D341Med (cell line): ENCODE measurements around the gene CALML6.

ENCODE experiments used
- DNase-seq: peaks from one replicate; pipeline ENCODE4 v3.0.0; 2012; ENCODE audit warnings: low spot score

CALML6 gene

DNA sequence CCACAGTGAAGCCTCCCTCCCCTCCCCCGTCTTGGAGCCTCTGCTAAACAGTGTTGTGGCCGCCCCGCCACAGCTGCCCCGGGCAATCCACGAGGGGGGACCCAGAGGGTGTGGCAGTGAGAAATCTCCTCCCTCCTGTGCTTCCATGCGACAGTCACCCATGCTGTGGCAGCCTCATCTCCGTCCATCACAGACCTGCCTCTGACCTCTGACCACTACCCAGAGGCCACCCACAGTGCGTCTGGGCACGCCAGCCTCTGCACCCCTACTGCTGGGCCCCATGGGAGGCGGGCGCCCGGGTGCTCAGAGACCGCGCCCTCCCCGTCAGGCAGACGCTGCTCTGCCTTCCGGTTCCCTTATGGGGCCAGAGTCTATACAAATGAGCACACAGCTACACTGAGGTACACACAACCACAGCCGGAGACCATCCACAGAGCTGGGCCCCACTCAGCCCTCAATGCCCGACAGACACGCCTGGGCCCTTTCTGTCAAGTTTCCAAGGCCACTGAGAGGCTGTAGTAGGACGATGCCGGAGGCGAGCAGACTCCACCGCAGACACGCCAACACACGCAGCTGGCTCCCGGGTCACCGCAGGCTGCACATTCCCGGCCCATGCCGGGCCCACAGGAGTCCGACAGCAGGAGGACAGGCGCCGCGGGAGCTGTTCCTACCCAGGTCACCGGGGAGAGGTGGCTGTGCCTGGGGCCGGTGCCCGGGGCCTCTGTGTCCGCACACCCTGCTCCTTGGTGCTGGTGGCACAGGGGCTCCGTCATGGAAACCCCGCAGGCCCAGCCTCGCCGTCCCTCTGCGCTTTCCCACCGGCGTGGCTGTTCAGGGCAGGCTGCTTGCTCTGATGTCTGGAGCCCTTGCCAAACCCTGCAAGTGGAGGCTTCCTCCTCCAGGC lies 27.9 kb downstream of the CALML6 start:
- DNase-seq, result no peak

DNA sequence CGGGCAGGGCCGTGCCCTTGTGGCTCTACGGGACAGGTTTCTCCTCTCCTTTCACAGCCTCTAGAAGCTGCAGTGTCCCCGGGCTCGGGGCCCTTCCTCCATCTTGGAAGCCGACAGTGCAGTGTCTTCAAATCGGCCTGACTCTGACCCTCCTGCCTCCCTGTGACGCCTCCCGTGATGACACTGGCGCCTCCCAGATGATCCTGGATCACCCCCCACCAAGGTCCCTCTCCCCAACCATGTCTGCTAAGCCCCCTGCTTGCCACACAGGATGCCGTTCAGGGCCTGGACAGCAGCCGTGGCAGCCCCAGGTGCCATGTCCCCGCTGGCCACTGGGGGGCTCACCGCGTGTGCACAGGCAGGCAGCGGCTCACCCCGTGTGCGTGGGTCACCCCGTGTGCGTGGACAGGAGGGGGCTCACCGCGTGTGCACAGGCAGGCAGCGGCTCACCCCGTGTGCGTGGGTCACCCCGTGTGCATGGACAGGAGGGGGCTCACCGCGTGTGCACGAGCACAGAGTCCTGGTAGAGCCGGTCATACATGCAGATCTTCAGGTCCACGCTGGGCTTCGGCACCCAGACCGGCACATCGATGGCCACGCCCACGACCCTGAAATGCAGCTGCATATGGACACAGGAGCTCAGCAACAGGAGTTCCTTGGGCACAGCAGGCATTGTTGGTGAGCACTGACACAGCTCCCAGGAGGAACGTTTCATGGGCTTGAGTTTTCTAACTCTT lies 28.9 kb downstream of the CALML6 start:
- peak; percentile 85 for DNase-seq

DNA sequence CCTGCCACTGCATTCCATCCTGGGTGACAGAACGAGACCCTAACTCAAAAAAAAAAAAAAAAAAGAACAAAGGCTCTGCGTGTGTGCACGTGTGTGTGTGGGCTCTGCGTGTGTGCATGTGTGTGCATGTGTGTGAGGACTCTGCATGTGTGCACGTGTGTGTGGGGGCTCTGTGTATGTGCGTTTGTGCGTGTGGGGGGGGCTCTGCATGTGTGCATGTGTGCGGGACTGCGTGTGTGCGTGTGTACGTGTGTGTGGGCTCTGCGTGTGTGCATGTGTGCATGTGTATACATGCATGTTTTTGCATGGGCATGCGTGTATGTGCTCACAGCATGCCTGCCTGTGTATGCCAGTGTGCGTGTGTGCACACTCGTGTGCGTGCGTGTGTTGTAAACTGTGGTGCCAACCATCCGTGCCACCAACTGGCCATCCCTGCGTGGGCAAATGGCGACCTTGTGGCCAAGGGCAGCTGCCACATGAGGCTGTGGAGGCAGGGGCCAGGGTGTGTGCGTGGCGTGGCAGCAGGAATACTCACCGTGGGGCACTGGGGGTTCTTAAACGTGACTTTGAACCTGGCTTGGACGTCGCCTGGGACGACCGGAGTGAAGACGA lies 30.8 kb downstream of the CALML6 start:
- DNase-seq, result no peak

DNA sequence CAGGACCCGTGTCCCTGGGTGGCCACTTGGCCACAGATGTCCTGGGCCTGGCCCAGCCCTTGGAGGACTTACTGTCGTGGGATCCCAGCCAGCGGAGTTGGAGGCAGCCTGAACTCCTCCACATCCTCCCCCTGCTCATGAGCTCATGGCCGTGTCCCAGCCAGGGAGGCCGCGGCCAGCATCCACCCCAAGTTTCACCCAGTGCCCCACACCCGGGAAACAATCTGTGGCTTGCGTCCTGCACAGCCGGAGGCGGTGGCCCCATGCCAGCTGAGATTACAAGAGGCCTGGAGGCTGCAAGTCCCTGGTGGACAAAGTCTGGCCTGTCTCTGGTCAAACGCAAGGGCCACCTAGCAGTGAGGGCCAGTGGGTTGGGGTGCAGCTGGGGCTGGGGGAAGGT lies 31.5 kb downstream of the CALML6 start:
- no peak for DNase-seq

DNA sequence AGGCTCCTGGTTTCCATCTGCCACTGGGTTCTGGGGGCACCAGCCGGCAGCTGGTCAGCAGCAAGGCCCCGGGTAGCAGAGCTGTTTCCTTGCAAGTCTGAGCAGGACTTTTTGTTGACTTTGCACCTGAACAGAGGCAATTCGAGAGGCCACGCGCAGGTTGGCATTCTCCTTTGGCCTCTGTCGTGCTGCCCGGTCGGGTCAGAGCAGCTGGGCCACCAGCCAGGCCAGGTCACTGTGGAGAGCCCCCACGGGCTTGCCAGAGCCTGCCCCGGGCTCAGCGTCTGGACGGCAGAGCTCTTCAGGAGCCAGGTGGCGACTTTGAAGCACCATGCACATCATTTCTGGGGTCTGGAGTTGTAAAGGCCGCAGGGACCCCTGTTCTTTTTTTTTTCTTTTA lies 32.4 kb downstream of the CALML6 start:
- DNase-seq, result no peak

DNA sequence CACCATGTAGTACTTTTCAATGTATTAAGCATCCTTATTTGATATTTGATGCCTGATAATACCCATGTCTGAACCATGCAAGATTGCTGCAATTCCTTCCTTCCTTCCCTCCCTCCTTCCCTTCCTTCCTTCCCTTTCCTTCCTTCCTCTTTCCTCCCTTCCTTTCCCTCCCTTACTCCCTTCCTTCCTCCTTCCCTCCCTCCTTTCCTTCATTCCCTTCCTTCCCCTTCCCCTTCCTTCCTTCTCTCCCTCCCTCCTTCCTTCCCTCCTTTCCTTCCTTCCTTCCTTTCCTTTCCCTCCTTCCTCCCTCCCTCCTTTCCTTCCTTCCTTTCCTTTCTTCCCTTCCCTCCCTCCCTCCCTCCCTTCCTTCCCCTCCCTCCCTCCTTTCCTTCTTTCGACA lies 33.7 kb downstream of the CALML6 start:
- DNase-seq, result no peak

DNA sequence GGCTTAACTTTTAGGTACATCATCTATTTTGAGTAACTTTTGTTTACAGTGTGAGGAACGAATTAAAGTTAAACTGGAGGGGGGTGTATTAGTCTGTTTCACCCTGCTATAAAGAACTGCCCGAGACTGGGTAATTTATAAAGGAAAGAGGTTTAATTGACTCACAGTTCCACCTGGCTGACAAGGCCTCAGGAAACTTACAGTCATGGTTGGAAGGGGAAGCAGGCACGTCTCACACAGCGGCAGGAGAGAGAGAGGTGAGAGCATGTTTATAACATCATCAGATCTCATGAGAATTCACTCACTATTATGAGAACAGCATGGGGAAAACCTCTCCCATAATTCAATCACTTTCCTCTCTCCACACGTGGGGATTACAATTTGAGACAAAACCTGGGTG lies 35.9 kb downstream of the CALML6 start:
- DNase-seq, result no peak

DNA sequence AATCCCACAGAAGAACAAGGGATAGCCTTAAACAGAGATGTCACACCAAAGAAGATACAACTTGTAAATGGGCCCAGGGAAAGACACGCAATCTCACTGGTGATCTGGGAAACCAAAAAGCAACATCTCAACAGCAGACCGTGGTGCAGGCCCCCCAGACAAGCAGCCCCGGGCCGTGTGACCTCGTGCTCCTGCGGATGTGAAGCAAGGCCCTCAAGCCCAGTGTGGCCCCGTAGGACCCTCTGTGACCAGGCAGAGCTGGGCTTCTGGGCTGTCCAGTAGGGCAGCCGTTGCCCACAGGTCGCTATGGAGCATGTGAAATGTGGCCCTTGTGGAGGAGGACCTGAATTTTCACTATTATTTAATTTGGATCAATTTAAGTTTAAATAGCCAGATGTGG lies 39.0 kb downstream of the CALML6 start:
- no peak for DNase-seq

DNA sequence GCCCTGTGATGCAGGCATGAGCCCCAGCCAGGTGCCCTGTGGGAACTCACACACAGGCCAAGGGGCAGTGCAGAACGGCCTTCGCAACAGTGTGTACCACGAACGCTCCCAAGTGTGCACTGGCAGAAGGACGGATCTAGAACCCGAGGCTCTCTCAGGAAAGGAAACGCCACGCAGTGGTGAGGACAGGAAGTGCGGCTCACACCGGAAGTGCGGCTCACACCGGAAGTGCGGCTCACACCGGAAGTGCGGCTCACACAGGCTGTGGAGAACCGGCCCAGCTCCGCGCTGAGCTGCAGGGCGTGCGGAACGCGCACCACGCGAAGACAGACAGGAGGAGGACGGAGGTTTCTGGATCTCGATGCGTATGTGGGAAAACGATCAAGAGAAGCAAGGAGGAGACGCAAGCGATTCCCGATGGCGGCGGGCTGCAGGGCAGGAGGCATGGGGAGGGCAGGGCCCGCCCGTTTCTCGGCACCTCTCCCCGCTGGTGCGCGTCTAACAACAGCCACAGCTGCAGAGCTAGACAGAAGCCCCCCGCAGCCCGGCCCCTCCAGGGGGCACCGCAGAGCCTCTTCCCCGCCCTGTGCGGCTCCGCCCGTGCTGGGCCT lies 39.9 kb downstream of the CALML6 start:
- no peak for DNase-seq

DNA sequence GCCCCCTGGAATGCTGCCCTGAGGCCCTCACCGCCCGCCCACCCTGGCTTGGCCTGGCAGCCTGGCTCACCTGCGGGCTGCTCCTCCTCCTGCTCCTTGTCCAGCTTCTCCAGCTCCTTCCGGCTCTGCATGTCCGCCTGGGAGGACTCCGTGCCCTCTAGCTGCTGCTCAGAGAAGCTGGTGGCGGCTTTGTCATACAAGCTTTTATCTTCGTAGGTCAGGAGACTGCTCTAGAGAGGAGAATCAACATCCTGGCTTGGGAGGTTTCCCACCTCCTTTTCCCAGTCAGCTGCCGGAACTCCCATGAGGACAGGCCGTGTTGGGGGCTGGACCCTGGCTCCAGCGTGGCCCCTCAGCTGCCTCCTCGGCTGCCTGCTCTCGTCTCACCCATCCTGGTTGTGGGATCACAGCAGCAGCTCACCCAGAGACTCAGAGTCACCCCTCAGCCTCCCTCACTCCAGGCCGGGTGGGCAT lies 40.6 kb downstream of the CALML6 start:
- DNase-seq, result no peak

DNA sequence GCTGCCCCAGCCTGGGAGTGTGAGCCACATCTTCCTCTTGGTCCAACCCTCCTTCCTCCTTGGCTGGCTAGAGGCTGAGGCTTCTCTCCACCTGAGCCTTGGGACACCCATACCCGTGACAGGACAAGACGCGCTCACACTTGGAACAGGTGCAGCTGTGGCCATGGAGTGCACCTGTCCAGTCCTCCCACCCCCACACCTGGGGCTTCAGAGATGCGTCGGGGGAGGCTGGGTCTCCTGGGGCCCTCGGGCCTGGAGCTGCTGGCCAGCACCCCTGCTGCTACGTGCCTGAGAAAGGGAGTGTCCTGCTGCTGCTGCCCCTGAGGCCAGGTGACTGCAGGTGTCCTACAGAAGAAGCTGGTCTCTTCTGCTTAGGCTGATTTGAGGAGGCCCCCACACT lies 41.0 kb downstream of the CALML6 start:
- DNase-seq, result no peak

DNA sequence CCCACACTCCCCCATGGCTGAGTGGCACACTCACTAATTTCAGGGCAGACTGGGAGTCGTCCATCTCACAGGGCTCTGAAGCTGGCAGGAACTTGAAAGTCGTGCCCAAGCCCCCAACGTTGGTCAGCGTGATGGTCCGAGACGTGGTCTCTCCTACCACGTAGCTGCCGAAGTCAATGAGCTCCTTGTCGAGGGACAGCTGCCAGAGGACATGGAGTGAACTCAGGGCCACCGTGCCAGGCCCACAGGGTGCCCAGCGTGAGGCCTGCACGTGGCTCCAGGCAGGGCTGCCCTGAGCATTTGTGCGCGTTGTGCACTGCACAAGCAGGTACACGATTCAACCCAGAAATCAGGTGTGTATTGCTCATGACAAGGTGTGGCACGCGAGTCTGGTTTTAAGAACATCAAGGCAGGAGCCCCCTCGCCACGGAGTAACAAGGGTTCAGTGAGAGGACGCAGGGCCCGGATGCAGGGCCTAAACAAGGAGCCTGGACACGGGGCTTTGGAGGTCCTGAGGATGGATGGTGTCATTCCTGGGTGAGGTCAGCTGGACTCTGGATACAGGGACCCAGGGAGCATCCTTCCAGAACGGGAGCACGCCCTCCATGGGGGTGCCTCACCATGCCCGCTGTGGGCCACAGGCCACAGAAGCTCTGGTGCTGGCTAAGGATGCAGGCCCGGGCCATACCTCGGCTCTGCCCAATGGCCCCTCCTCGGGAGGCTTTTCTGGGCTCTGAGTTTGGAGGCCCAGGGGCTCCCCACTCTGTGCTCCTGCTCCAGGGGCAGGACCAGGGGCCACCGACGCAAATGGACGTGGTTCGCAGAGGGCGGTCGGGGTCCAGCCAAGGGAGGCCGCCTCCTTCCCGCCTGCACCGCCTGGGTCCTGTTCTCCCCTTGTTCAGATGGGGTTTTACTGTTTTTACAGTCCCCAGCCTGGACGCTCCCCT lies 41.8 kb downstream of the CALML6 start:
- DNase-seq, result no peak

DNA sequence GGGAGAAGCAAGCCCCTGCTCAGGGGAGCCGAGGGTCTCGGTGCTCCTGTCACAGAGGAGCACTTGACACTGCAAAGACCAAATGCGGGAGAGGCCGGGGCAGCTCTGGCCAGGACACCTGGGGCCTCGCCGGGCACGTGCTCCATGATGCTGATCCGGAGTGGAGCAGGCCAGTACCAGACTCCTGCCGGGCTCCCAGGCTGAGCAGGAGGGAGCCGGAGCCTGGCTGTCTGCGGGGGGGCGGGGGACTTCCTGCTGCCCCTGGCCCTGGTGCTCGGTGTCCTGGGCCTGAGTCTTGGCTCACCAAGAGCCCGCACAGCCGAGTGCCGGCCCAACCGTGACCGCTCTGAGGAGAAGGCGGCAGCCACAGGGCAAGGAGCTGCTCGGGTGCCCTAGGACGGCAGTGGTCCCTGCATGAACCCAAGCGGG lies 42.5 kb downstream of the CALML6 start:
- DNase-seq, result no peak

DNA sequence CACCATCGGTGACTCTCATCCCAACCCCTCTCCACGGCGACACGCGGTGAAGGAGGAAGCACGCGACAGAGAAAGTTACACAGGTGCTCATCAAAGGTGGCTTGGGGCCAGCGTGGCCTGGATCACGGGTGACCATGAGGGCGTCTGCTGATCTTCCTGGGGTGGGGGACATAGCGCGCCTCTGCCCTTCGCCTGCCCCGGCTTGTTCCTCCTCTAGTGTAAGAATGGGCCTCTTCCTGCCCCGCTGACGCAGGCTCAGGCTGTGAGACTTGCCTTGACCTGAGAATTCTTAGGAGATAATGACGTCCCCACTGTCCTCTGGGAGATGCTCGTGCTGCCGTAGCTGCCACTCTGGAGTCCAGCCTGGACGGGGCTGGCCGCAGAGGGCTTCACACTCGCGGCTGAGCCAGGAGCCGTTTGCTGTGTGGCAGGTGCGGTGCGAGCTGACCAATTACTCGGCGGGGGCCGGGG lies 43.0 kb downstream of the CALML6 start:
- no peak for DNase-seq

DNA sequence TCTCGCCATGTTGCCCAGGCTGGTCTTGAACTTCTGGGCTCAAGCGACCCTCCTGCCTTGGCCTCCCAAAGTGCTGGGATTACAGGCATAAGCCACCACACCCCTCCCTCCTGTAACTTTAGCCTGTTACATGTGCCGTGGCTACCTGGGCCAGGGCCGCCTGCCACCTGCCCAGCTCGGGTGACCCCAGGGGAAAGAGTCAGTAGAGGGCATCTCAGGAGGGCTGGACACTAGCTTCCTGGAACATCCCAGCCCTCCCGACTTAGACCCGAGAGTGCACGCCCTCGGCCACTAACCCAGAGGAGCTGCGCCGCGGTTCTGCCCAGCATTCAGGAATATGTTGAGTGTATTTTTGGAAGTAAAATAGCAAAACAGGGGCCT lies 44.4 kb downstream of the CALML6 start:
- no peak for DNase-seq

DNA sequence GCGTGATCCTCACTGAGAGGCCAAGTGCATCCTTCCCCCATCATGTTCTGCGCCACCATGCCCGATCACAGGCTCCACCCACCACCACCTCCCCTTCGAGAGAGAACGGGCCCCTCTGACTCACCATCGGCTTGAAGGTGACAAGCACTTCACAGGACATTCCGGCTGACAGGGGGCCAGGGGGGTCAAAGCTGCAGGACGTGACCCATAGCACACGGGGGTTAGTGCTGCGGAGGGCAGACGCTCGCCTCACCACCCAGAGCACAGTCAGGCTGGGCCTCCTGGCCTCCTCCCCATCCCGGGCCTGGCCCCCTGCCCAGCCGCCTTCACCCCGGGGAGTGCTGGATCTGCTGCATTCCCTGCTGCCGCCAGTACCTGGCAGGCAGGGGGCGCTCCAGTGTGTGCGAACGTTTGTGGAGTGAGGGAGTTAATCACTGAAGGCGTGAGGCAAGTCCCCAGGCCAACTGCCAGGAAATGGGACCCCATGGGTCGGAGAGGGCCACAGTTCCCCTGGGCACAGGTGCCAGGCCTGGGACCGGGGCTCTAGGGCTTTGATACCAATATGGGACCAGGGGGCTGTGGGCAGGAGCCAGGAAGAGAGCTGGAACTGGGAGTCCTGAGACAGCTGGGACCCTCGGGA lies 44.9 kb downstream of the CALML6 start:
- peak; percentile 90 for DNase-seq

DNA sequence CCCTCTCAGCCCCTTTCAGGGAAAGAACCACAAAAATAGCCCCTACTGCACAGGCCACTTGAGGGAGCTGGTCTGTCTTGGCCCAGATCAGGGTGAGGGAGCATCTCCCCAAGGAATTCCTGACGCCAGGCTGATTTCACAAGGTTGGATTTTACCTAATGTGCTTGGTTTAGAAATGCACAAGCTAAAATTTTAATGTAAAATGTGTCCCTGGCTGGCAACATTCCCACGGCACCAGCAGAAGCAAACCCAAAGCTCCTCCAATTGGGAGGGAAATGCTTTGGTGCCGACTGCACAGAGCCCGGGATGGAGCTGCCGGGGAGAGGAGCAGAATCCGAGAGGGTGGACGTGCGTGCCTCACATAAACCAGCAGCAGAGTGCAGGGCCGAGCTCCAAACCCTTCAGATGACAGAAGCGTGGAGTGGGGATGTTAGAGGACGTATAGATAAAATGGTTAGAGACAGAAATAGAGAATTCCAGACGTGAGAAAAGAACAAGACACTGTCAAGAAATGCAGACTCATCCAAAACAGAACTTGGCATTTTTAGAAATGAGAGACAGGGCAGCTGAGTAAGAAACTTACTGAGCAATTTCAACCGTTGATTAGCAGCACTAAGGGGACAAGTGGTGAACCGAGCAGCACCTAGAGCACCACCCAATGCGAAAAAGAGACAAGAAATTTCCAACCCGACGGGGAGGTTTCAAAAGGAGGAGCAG lies 45.6 kb downstream of the CALML6 start:
- DNase-seq, result no peak

DNA sequence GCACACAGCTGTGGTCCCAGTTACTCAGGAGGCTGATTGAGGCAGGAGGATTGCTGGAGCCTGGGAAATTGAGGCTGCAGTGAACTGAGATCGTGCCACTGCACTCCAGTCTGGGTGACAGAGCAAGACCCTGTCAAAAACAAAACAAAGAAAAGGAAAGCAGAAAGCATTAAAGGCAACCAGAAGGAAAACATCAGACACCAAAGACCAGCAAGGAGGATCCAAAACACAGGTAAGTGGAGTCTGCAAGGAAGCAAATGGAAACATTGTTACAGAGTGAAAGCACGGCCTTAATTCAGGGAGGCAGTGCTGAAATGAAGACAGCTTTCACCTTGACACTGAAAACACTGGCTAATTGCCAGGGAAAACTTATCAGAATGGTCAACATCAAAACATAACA lies 47.7 kb downstream of the CALML6 start:
- no peak for DNase-seq

DNA sequence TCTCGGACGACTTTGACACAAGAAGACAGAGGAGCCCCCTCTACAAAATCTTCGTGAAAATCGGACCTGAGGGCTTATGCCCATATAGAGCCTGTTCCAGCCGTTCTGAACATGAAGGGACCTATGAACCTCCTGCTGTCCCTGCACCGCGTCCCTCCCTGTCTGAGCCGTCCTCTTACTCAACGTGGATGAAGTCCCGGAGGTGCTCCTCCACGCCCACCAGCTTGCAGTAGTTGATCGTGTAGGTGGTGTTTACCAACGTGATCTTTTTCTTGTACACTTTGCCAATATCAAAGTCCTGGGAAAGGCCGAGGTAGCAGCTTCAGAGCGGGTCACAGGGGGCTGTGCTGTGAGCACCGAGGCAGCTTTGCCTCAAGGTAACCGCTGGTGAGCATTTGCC lies 48.5 kb downstream of the CALML6 start:
- no peak for DNase-seq

DNA sequence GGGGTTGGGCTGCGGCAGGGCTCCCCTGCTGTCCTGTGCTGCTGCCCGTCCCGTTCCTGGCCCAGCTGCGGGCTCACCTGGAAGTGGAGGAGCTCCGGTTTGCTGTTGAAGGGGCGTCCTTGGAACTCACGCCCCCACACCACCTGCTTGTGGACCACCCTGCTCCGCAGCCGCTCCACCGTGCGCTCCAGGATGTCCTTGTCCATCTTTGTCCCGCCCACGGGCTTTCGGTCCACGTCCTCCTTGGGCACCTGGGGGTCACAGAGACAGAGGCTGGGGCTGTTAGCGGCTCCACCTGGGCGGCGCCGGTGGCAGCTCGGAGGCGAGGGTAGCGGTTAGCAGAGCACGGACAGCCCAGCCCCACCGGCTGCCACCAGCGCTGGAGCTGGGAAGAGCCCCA lies 49.8 kb downstream of the CALML6 start:
- no peak for DNase-seq
